ENCODE results near the gene IRF7. TPM values are rescaled to one million over a fixed set of nuclear protein-coding genes. Genes with fewer than 3 reads are reported as not detected.

The IRF7 gene
- total and polyA plus RNA-seq, 2 experiments from 2014 or later: 5.1 to 11.8 TPM

DNA sequence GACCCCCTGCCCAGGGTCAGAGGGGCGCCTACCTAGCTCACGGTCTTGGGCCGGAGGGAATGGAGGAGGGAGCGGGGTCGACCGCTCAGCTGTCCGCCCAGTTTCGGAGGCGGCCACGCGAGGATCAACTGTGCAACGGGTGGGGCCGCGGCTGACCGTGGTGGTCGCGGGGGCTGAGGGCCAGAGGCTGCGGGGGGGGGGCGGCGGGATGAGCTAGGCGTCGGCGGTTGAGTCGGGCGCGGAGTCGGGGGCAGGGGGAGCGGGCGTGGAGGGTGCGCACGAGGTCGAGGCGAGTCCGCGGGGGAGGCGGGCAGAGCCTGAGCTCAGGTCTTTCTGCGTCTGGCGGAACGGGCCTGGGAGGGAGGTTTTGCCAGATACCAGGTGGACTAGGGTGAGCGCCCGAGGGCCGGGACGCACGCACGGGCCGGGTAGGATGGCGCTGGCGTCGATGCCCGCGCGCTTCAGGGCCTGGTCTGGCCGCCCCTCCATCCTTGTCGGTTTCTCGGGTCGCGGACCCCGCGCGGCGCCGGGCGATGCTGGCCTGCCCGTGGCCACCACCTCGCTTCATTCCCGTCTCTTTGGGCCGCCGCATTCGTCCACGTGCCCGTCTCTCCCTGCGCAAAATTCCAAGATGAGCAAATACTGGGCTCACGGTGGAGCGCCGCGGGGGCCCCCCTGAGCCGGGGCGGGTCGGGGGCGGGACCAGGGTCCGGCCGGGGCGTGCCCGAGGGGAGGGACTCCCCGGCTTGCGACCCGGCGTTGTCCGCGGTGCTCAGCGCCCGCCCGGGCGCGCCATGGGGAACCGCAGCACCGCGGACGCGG, 21.0 kb upstream of the IRF7 start, which contains the start of gene DRD4:
DRD4 (plus strand) TSS at position 759 of the 822 bp plus-strand sequence; CDS start at position 795, 36 bp downstream.
- H3K4me3 ChIP-seq: peak within 1 kb of the TSS; percentile 35
- no peak within 1 kb of the TSS for H2AFZ ChIP-seq
- no peaks in the 10 kb centered on the region for H3K9me2 ChIP-seq (ENCODE audit: insufficient read depth)
- H4K20me1 ChIP-seq (ENCODE audit: insufficient read depth): no peaks in the 10 kb centered on the region
- H3K4me1 ChIP-seq (ENCODE audit: insufficient read depth): peaks cover 7% of the 10 kb centered on the region
- H3K4me2 ChIP-seq (ENCODE audit: unreplicated experiment): peak within 1 kb of the TSS; percentile 29
- H3K36me3 ChIP-seq (ENCODE audit: low read depth): no peaks in the 10 kb centered on the region
- WGBS, 2 experiments (ENCODE audit: low coverage in 1 of 2, low lambda C conversion rate in 2 of 2, missing lambda C conversion rate in 2 of 2): 6 to 19% methylated on average over 33 to 68 of the region's 100 CpGs
- TF ChIP-seq EZH2phosphoT487 (IDR thresholded peaks at IDR 0.05; ENCODE audit: insufficient read depth, low read depth) (no peak), EZH2 (IDR thresholded peaks at IDR 0.05; ENCODE audit: insufficient read depth, poor library complexity, severe bottlenecking) (peak; percentile 42)
- in situ Hi-C loops (cut with MboI): no loop called here
- no peak within 1 kb of the TSS for H3K27ac ChIP-seq
- DNase-seq: peak; percentile 66
- H3F3A ChIP-seq (ENCODE audit: insufficient read depth): peaks cover 10% of the 10 kb centered on the region; the same call in 1 of the 2 replicates
- H3K79me2 ChIP-seq (ENCODE audit: insufficient read depth): no peaks in the 10 kb centered on the region
- H3K9ac ChIP-seq: no peak within 1 kb of the TSS
- H3K27me3 ChIP-seq (replicated peaks; ENCODE audit: insufficient read depth): peaks cover 15% of the 10 kb centered on the region; the same call in 1 of the 2 replicates
- no peaks in the 10 kb centered on the region for H3K9me3 ChIP-seq (ENCODE audit: low read depth)

DNA sequence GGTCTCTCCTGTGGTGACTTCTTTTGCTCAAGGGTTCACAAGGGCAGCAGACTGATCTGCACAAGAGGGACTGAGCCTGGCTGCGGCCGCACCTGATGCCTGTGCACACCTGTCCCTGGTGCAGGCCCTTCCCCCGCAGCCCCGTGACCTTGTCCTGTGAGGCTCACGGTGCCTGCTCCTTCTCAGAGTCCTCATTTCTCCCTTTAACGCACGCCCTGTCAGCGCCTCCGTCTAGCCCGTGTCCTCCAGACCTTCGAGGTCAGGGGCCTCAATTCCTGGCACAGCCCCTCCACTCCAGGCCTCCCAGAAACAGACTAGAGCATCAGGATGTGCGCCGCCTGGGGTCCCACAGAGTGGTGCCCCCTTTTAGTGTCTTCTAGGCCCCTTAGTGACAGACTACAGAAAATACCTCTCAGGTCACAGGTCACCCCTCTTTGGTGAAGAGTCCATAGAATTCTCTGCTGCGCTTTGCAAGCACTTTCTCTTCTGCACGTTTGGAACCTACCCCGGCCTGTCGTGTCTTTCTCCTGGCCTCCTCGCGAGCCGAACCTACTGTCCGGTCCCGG, 20.3 kb upstream of the IRF7 start:
- H2AFZ ChIP-seq: no peak overlapping the region
- TF ChIP-seq EZH2 (IDR thresholded peaks at IDR 0.05; ENCODE audit: insufficient read depth, poor library complexity, severe bottlenecking) (no peak), EZH2phosphoT487 (IDR thresholded peaks at IDR 0.05; ENCODE audit: insufficient read depth, low read depth) (no peak)
- no peak overlapping the region for H3K27ac ChIP-seq
- H3K36me3 ChIP-seq (ENCODE audit: low read depth): no peaks in the 10 kb centered on the region
- WGBS, 2 experiments (ENCODE audit: low coverage in 1 of 2, low lambda C conversion rate in 2 of 2, missing lambda C conversion rate in 2 of 2): 66 to 67% methylated on average over 22 of the region's 22 CpGs
- no peaks in the 10 kb centered on the region for H4K20me1 ChIP-seq (ENCODE audit: insufficient read depth)
- no peak overlapping the region for H3K9ac ChIP-seq
- DNase-seq: no peak
- peaks cover 10% of the 10 kb centered on the region; the same call in 1 of the 2 replicates for H3F3A ChIP-seq (ENCODE audit: insufficient read depth)
- no peaks in the 10 kb centered on the region for H3K9me3 ChIP-seq (ENCODE audit: low read depth)
- H3K27me3 ChIP-seq (replicated peaks; ENCODE audit: insufficient read depth): peaks cover 15% of the 10 kb centered on the region; the same call in 1 of the 2 replicates
- peaks cover 7% of the 10 kb centered on the region for H3K4me1 ChIP-seq (ENCODE audit: insufficient read depth)
- no peak overlapping the region for H3K4me3 ChIP-seq
- no peaks in the 10 kb centered on the region for H3K79me2 ChIP-seq (ENCODE audit: insufficient read depth)
- no peak overlapping the region for H3K4me2 ChIP-seq (ENCODE audit: unreplicated experiment)
- H3K9me2 ChIP-seq (ENCODE audit: insufficient read depth): no peaks in the 10 kb centered on the region
- in situ Hi-C loops (cut with MboI): no loop called here

DNA sequence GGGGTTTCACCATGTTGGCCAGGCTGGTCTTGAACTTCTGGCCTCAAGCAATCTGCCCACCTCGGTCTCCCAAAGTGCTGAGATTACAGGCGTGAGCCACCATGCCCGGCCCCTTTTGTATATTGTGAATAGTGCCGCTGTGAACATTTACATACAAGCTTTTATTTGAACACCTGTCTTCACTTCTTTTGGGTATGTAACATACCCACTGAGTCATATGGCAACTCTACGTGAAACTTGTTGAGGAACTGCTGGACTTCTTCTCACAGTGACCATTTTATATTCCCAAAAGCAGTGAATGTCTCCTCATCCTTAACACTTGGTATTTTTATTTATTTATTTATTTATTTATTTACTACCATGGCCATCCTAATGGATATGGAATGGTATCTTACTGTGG, 15.1 kb upstream of the IRF7 start:
- no peak overlapping the region for H3K27ac ChIP-seq
- no peak for DNase-seq
- peaks cover 16% of the 10 kb centered on the region for H3F3A ChIP-seq (ENCODE audit: insufficient read depth)
- whole genome bisulfite sequencing, 2 experiments (ENCODE audit: low coverage in 1 of 2, low lambda C conversion rate in 2 of 2, missing lambda C conversion rate in 2 of 2): 91 to 95% methylated on average over 5 of the region's 5 CpGs
- no peaks in the 10 kb centered on the region for H3K36me3 ChIP-seq (ENCODE audit: low read depth)
- H3K9ac ChIP-seq: no peak overlapping the region
- H4K20me1 ChIP-seq (ENCODE audit: insufficient read depth): no peaks in the 10 kb centered on the region
- H3K9me2 ChIP-seq (ENCODE audit: insufficient read depth): no peaks in the 10 kb centered on the region
- H3K4me1 ChIP-seq (ENCODE audit: insufficient read depth): peaks cover 5% of the 10 kb centered on the region
- H3K4me2 ChIP-seq (ENCODE audit: unreplicated experiment): no peak overlapping the region
- no peaks in the 10 kb centered on the region for H3K27me3 ChIP-seq (replicated peaks; ENCODE audit: insufficient read depth)
- no peak overlapping the region for H2AFZ ChIP-seq
- TF ChIP-seq EZH2 (IDR thresholded peaks at IDR 0.05; ENCODE audit: insufficient read depth, poor library complexity, severe bottlenecking): no peak
- no peak for TF ChIP-seq EZH2phosphoT487 (IDR thresholded peaks at IDR 0.05; ENCODE audit: insufficient read depth, low read depth)
- no peak overlapping the region for H3K4me3 ChIP-seq
- H3K79me2 ChIP-seq (ENCODE audit: insufficient read depth): no peaks in the 10 kb centered on the region
- H3K9me3 ChIP-seq (ENCODE audit: low read depth): no peaks in the 10 kb centered on the region
- in situ Hi-C loops (cut with MboI): no loop called here

DNA sequence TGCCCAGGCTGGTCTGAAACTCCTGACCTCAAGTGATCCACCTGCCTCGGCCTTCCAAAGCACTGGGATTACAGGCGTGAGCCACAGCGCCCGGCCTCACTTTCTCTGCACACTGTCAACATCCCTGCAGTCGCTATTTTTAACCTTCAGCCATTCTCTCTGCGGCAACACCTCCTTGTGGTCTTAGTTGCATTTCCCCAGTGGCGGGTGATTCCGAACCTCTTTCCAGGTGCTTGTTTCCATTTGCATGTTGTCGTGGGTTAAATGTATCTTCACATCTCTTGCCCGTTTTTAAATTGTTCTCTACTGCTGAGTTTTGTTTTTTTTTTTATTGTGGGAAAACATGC, 13.5 kb upstream of the IRF7 start:
- Histone ChIP-seq H3K4me3 (no peak overlapping the region), H3K9me3 (ENCODE audit: low read depth) (no peaks in the 10 kb centered on the region), H3F3A (ENCODE audit: insufficient read depth) (peaks cover 10% of the 10 kb centered on the region), H3K36me3 (ENCODE audit: low read depth) (no peaks in the 10 kb centered on the region), H2AFZ (no peak overlapping the region), H3K4me2 (ENCODE audit: unreplicated experiment) (peak overlapping the region; percentile 14), H3K9ac (peak overlapping the region; percentile 48), H3K27ac (no peak overlapping the region), H3K27me3 (replicated peaks; ENCODE audit: insufficient read depth) (no peaks in the 10 kb centered on the region), H3K4me1 (ENCODE audit: insufficient read depth) (peaks cover 5% of the 10 kb centered on the region), H3K9me2 (ENCODE audit: insufficient read depth) (no peaks in the 10 kb centered on the region), H3K79me2 (ENCODE audit: insufficient read depth) (no peaks in the 10 kb centered on the region), H4K20me1 (ENCODE audit: insufficient read depth) (no peaks in the 10 kb centered on the region)
- TF ChIP-seq EZH2phosphoT487 (IDR thresholded peaks at IDR 0.05; ENCODE audit: insufficient read depth, low read depth): no peak
- 80 to 81% methylated on average over 10 of the region's 10 CpGs for WGBS, 2 experiments (ENCODE audit: low coverage in 1 of 2, low lambda C conversion rate in 2 of 2, missing lambda C conversion rate in 2 of 2)
- in situ Hi-C loops (cut with MboI): no loop called here
- no peak for DNase-seq

Measured in GM23248 (cell line).